ENCODE data around the gene TWIST2.

GRCh38 chr2:238820197-238820596 lies 27.7 kb upstream of the TWIST2 start:
- TF ChIP-seq, protein P1, sequence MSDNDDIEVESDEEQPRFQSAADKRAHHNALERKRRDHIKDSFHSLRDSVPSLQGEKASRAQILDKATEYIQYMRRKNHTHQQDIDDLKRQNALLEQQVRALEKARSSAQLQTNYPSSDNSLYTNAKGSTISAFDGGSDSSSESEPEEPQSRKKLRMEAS (IDR thresholded peaks at IDR 0.05; ENCODE audit: low read depth, low read length) = no peak
- TF ChIP-seq EZH2 (IDR thresholded peaks at IDR 0.05; ENCODE audit: borderline replicate concordance, control insufficient read depth, low read depth, low read length) = no peak
- no peak for TF ChIP-seq MLLT1 (IDR thresholded peaks at IDR 0.05)
